ENCODE results near the gene CYP24A1.

The CYP24A1 gene

DNA sequence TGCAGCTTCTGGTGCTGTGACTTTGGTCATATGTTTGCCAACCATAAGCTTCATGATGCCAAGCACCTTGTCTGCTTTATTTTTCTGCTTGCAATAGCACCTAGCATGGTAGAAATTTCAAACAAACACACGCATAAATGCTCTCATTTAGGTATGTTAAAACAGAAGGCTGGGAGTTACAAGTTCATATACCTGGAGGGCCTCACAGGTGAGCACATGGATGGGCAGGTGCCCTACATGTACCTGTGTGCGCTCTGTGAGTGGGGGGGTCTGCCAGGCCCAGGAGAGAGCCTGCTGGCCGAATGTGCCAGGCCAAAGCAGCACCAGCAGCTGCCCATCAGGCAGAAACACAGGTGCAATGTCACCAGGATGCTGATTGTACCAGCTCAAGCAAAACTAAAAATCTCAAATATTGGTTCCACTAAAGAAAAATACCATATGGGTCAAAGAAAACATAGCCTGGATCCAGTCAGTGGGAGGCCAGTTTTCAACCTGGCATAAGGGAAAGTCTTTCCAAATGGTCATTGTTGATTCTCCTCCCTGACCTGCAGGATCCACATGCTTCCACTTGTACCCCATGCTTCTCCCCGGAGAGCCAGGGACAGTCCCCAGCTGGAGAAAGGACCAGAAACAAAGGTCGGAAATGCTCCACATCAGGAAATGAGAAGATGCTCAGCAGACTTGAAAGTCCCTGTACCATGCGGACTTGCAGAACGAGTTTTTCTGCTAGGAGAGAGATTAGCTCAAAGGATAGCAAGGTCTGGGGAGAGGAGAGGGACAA is 26.9 kb upstream of the CYP24A1 start:
- FAIRE-seq (no peak), DNase-seq (ENCODE audit: insufficient read length) (no peak)
- TF ChIP-seq TAF1 (IDR thresholded peaks at IDR 0.05; ENCODE audit: borderline replicate concordance, low read depth, low read length) (no peak), POLR2AphosphoS5 (IDR thresholded peaks at IDR 0.05; ENCODE audit: low read depth, low read length) (no peak), POLR2A (IDR thresholded peaks at IDR 0.05; ENCODE audit: low read depth, low read length) (no peak)

DNA sequence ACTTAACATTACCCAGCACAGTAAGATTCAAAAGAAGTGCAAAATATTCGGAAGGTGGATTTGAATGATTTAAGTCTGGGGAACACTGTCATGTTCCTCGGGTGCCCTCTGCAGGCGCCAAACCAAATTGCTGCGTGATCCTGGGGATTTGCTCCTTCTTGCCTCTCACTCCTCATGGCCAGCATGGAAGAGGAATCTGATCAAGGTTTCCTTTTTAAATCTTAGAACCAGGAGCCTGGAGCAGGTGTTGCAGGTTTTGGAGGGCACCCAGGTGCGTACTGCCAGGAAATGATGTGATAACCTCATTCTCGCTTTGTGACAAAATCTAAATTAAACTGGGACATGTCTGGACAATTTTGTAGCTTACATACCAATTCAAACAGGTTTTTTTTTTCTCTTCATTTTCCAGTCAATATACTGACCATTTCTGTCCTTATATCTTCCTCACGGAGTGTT is 26.0 kb upstream of the CYP24A1 start:
- DNase-seq (ENCODE audit: insufficient read length) = peak; percentile 24
- no peak for TF ChIP-seq POLR2AphosphoS5 (IDR thresholded peaks at IDR 0.05; ENCODE audit: low read depth, low read length)
- TF ChIP-seq TAF1 (IDR thresholded peaks at IDR 0.05; ENCODE audit: borderline replicate concordance, low read depth, low read length) = no peak
- TF ChIP-seq POLR2A (IDR thresholded peaks at IDR 0.05; ENCODE audit: low read depth, low read length) = no peak
- peak; percentile 71 for FAIRE-seq

DNA sequence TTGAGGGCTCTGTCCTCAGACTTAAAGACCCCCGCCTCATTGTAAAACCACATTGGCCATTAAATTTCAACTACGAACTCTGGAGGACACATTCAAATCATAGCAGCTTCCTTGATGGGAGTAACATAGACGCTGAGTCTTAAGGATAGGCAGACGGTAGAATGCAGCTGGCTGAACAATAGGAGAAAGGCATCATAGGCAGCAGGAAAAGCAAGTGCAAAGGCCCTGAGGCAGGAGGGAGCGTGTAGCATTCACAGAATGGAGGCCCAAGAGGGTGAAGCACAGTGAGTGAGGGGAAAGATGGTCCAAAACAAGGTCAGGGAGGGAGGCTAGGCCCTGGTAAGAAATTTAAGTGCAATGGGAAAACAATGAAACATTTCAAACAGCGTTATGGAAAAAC is 25.5 kb upstream of the CYP24A1 start:
- no peak for DNase-seq (ENCODE audit: insufficient read length)
- no peak for FAIRE-seq
- TF ChIP-seq POLR2A (IDR thresholded peaks at IDR 0.05; ENCODE audit: low read depth, low read length) (no peak), TAF1 (IDR thresholded peaks at IDR 0.05; ENCODE audit: borderline replicate concordance, low read depth, low read length) (no peak), POLR2AphosphoS5 (IDR thresholded peaks at IDR 0.05; ENCODE audit: low read depth, low read length) (no peak)

DNA sequence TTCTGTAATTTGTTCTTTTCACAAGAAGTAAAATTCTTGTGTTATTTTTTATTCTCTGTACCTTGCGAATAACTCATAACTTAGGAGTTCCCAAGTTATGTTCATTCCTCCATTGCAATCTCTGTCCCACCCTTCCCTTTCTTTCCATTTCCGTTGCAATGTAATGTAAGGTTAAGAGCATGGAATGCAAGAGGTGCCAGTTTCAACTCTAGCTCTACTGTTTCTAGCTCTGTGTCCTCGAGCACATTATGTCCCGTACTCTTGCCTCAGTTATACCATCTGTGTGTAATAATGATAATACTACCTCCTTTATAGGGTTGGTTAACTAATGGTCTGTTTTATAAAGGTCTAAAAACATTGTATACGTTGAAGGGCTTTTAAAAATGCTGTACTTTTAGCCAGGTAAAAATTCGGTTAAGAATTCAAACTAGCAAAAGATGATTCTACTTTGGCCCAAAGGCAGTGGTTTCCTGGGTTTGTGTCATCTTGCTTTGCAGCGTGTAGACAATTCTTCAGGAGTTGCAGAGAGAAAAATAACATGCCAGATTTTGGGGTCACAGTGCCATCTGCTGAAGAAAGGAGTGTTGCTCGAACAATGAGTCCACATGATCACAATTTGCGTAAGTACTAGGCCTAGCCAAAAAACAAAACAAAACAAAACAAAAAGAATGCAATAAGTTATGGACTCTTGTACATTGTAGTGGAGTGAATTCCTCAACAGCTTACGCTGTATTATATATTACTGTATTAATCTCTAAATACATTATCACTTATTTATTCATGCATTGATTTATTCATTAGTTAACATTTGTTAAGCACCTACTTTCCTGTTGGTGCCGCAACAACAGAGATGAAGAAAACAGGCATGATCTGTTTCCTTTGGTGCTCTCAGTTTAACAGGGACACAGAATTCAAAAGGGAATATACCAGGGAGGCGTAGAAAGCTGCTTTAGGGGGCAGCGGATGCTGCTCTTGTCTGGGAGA is 24.1 kb upstream of the CYP24A1 start:
- FAIRE-seq (no peak), DNase-seq (ENCODE audit: insufficient read length) (no peak)
- TF ChIP-seq POLR2AphosphoS5 (IDR thresholded peaks at IDR 0.05; ENCODE audit: low read depth, low read length) = no peak
- TF ChIP-seq POLR2A (IDR thresholded peaks at IDR 0.05; ENCODE audit: low read depth, low read length) = no peak
- no peak for TF ChIP-seq TAF1 (IDR thresholded peaks at IDR 0.05; ENCODE audit: borderline replicate concordance, low read depth, low read length)

DNA sequence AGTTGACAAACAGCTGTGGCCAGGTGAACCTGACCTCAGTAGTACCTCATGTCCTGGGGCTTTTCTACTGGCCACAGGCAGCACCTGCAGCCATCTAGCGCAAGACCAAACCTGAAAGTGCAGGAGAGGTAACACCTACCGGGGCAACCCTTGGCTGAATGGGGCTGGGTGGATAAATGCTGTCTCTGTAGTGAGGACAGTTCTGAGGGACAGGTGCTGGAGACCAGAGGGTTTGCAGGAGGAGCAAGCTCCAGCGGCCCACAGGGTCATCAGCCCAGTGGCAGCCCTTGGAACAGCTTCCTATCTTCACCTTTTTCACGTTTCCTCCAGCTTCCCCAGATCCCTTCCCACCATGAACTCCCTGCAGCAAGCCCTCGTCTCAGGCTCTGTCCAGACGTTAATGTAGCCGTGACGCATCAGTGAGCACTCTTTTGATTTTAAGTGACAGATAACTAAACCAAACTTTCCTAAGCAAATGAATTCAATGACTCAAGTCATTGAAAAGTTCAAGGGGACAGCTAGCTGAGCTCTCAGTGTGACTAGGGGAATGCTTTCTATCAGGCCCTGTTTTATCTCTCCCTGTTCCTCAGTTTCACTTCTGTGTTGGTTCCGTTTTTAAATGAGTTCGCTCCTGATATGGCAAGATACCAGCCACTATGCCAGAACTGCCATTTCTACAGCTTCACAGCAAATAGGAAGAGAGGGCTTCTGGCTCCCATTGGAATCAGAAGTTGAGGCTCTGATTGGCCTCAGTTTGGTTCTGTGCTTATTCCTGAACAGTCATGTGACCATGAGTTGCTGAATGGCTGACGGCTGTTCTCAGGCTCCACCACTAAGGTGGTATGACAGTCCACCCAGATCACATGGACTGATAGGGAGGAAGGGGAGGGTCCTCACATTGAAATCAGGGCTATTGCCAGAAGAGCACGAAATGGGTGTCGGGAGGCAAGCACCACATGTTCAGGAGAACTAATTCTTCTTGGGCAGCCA is 22.0 kb upstream of the CYP24A1 start:
- DNase-seq (ENCODE audit: insufficient read length) (no peak), FAIRE-seq (no peak)
- TF ChIP-seq POLR2A (IDR thresholded peaks at IDR 0.05; ENCODE audit: low read depth, low read length) = no peak
- no peak for TF ChIP-seq TAF1 (IDR thresholded peaks at IDR 0.05; ENCODE audit: borderline replicate concordance, low read depth, low read length)
- no peak for TF ChIP-seq POLR2AphosphoS5 (IDR thresholded peaks at IDR 0.05; ENCODE audit: low read depth, low read length)

DNA sequence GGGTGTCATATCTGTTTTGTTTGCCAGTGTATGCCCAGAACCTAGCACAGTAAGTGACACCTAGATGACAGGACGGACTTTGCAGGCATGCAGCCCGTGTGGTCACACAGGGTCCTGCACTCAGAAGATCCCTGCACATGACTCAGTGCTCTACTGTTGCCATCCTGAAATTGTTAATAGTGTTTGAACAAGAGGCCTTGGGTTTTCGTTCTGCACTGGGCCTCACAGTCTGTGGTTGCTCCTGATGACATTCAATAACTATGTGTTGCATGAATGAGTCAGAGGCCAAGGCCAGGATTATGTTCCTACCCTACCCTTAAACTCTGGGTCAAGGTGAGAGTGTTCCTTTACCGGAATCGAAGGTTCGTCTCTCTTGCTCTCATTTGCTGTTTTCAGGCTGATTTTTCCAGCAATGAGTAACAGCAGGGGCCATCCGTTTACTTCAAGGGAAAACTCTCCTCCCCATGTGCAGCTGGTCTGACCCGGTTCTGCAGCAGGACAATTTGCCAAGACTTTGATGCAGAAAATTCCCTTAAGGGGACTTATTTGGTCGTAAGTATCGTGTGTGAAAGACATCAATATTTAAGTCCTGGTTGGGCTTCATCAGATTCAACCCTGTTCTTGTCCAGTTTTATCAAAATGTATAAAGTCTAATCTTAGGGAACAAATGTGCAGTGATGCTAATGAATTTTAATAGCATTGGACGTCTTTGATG is 21.1 kb upstream of the CYP24A1 start:
- TF ChIP-seq POLR2A (IDR thresholded peaks at IDR 0.05; ENCODE audit: low read depth, low read length) = no peak
- no peak for TF ChIP-seq POLR2AphosphoS5 (IDR thresholded peaks at IDR 0.05; ENCODE audit: low read depth, low read length)
- no peak for TF ChIP-seq TAF1 (IDR thresholded peaks at IDR 0.05; ENCODE audit: borderline replicate concordance, low read depth, low read length)
- no peak for FAIRE-seq
- DNase-seq (ENCODE audit: insufficient read length) = no peak

DNA sequence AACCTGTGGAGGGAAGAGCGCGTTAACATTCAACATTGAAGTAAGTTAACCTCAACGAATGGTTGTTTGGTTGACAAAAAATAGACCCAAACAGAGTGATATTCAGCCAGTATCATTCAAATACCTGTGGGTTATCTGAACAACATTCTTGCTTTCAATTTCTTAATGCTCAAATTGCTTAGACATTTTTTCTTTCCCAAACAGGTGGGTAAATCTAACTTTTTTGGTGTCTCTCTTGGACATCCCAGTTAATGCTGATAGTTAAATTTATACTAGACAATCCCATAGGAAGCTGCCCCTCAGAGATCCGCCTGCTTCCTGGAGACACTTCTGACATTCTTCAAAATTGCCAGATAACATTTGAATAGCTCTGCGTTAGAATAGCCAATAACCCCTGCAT is 20.0 kb upstream of the CYP24A1 start:
- TF ChIP-seq POLR2A (IDR thresholded peaks at IDR 0.05; ENCODE audit: low read depth, low read length) (no peak), POLR2AphosphoS5 (IDR thresholded peaks at IDR 0.05; ENCODE audit: low read depth, low read length) (no peak), TAF1 (IDR thresholded peaks at IDR 0.05; ENCODE audit: borderline replicate concordance, low read depth, low read length) (no peak)
- FAIRE-seq (no peak), DNase-seq (ENCODE audit: insufficient read length) (no peak)

DNA sequence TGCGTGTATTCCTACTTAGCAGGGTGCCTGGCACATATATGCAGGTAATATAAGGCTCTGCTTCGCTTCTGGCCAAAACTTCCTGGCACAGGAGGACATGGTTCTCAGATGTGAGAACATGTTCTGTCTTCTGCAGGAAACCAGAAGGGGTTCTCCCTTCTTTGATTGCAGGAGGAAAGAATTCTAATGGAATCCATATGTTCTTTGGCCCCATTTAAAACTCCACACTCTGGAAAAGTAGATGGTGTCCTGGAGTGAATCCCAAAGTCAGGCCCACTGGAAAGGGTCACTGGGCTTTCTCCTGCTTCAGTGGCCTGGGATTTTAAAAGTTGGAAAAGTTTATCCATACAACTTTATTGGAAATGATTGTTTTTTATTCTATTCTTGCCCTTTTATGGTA is 16.4 kb upstream of the CYP24A1 start:
- no peak for FAIRE-seq
- TF ChIP-seq POLR2AphosphoS5 (IDR thresholded peaks at IDR 0.05; ENCODE audit: low read depth, low read length) = no peak
- TF ChIP-seq TAF1 (IDR thresholded peaks at IDR 0.05; ENCODE audit: borderline replicate concordance, low read depth, low read length) = no peak
- TF ChIP-seq POLR2A (IDR thresholded peaks at IDR 0.05; ENCODE audit: low read depth, low read length) = no peak
- no peak for DNase-seq (ENCODE audit: insufficient read length)

DNA sequence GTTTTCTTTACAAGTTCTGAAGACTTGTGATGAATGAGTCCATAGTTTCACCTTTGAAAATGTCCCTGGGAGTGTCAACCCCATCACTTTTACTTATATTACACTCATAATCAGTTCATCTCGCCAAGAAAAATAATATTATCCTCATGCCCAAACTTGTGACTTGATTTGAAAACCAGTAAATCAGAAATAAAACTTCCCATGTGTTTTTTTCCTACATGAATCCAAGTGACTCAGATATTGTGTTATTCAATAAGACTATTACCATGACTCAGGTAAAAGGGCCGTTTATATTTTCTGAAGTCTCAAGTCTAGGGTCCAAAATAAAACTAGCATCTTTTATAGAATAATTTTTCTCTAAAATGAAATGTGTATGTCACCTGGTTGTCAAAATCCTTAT is 15.8 kb upstream of the CYP24A1 start:
- TF ChIP-seq POLR2A (IDR thresholded peaks at IDR 0.05; ENCODE audit: low read depth, low read length) (no peak), TAF1 (IDR thresholded peaks at IDR 0.05; ENCODE audit: borderline replicate concordance, low read depth, low read length) (no peak), POLR2AphosphoS5 (IDR thresholded peaks at IDR 0.05; ENCODE audit: low read depth, low read length) (no peak)
- DNase-seq (ENCODE audit: insufficient read length) (no peak), FAIRE-seq (no peak)

All from GM12892 (cell line).